CD14-positive monocyte (primary cell): ENCODE data around the gene TPRN. TPM values are rescaled to one million over a fixed set of nuclear protein-coding genes. Genes with fewer than 3 reads are reported as not detected.

Experiments used
- DNase-seq, 3 donors: peaks; one replicate each; pipeline ENCODE4 v3.0.0-alpha.2; 2011 to 2022
- H2AFZ ChIP-seq: 2 replicates; pipeline ENCODE4 v1.6.0; 2012; ENCODE audit warnings: mild to moderate bottlenecking, low read depth, low read length, inconsistent platforms; ENCODE audit not compliant: insufficient read depth, poor library complexity, severe bottlenecking
- H3K27ac ChIP-seq, 2 donors: 1 replicate in 1 of 2; 2 replicates in 1 of 2; pipeline ENCODE4 v1.5.1; 2012 to 2013; ENCODE audit warnings: low read length in 2 of 2, control low read depth in 1 of 2, inconsistent platforms in 1 of 2, low read depth in 1 of 2, mild to moderate bottlenecking in 1 of 2
- H3K27me3 ChIP-seq, 2 donors: one replicate each; pipeline versions ENCODE4 v1.6.0 to v1.6.1; 2011 to 2013; ENCODE audit warnings: low read length in 2 of 2; ENCODE audit not compliant: control insufficient read depth in 2 of 2, insufficient read depth in 2 of 2
- H3K36me3 ChIP-seq, 2 donors: replicated peaks in 1 of 2; 1 replicate in 1 of 2; 2 replicates in 1 of 2; pipeline versions ENCODE4 v1.5.1 to v1.6.1; 2012 to 2013; ENCODE audit warnings: low read length in 2 of 2, control low read depth in 1 of 2, inconsistent platforms in 1 of 2, mild to moderate bottlenecking in 1 of 2; ENCODE audit not compliant: insufficient read depth in 2 of 2, control insufficient read depth in 1 of 2
- H3K4me1 ChIP-seq, 2 donors: 1 replicate in 1 of 2; 2 replicates in 1 of 2; pipeline versions ENCODE4 v1.5.1 to v1.6.1; 2012 to 2013; ENCODE audit warnings: low read length in 2 of 2, control low read depth in 1 of 2, inconsistent platforms in 1 of 2, mild to moderate bottlenecking in 1 of 2, moderate library complexity in 1 of 2; ENCODE audit not compliant: insufficient read depth in 2 of 2, control insufficient read depth in 1 of 2
- H3K4me2 ChIP-seq: replicated peaks from 2 replicates; pipeline ENCODE3; 2012; ENCODE audit warnings: low read length, moderate library complexity, mild to moderate bottlenecking; ENCODE audit not compliant: poor library complexity, severe bottlenecking; ENCODE audit errors: extremely low read depth
- H3K4me3 ChIP-seq, 3 experiments: fragments of 200-600 bp in 1 of 3; sonication (generic) in 1 of 3; replicated peaks in 1 of 3; 1 replicate in 2 of 3; 2 replicates in 1 of 3; pipeline ENCODE4 v1.5.1; 2011 to 2013; ENCODE audit warnings: low read length in 3 of 3, mild to moderate bottlenecking in 3 of 3, control low read depth in 2 of 3, low read depth in 2 of 3, inconsistent platforms in 1 of 3, moderate library complexity in 1 of 3
- H3K79me2 ChIP-seq: 2 replicates; pipeline ENCODE4 v1.6.0; 2012; ENCODE audit warnings: mild to moderate bottlenecking, control low read depth, inconsistent platforms, low read length, moderate library complexity; ENCODE audit not compliant: insufficient read depth
- H3K9ac ChIP-seq: 2 replicates; pipeline ENCODE4 v1.6.0; 2017; ENCODE audit warnings: low read length, mild to moderate bottlenecking; ENCODE audit not compliant: insufficient read depth, poor library complexity, severe bottlenecking
- H3K9me3 ChIP-seq, 2 donors: replicated peaks in 1 of 2; 1 replicate in 1 of 2; 2 replicates in 1 of 2; pipeline versions ENCODE4 v1.5.1 to v1.6.1; 2012 to 2013; ENCODE audit warnings: low read length in 2 of 2, control low read depth in 1 of 2; ENCODE audit not compliant: control insufficient read depth in 1 of 2, insufficient read depth in 1 of 2
- H4K20me1 ChIP-seq: 2 replicates; pipeline ENCODE4 v1.6.0; 2012; ENCODE audit warnings: mild to moderate bottlenecking, low read length, control low read depth, moderate library complexity; ENCODE audit not compliant: insufficient read depth
- H3K27ac Mint-ChIP-seq, 7 donors: one replicate each; pipeline ENCODE4 v1.8.0; 2020; ENCODE audit warnings: mild to moderate bottlenecking in 7 of 7, mixed read lengths in 7 of 7, moderate library complexity in 6 of 7, inconsistent platforms in 2 of 7
- H3K27me3 Mint-ChIP-seq, 3 donors: one replicate each; pipeline ENCODE4 v1.8.0; 2021 to 2022; ENCODE audit warnings: low read depth in 3 of 3, mild to moderate bottlenecking in 3 of 3, mixed read lengths in 3 of 3, moderate library complexity in 3 of 3, inconsistent platforms in 1 of 3
- H3K36me3 Mint-ChIP-seq, 2 donors: one replicate each; pipeline ENCODE4 v1.8.0; 2020; ENCODE audit warnings: mixed read lengths in 2 of 2, inconsistent platforms in 1 of 2, mild to moderate bottlenecking in 1 of 2
- H3K4me1 Mint-ChIP-seq: one replicate; pipeline ENCODE4 v1.8.0; 2020; ENCODE audit warnings: mild to moderate bottlenecking, mixed read lengths
- H3K4me3 Mint-ChIP-seq, 2 donors: one replicate each; pipeline ENCODE4 v1.8.0; 2020; ENCODE audit warnings: mild to moderate bottlenecking in 2 of 2, mixed read lengths in 2 of 2, moderate library complexity in 1 of 2
- H3K9me3 Mint-ChIP-seq, 7 donors: one replicate each; pipeline ENCODE4 v1.8.0; 2020 to 2022; ENCODE audit warnings: mixed read lengths in 7 of 7, mild to moderate bottlenecking in 6 of 7, moderate library complexity in 6 of 7, inconsistent platforms in 2 of 7
- CTCF ChIP-seq: fragments of 200-600 bp; IDR thresholded peaks from one replicate; pipeline ENCODE4 v1.8.0; 2022; ENCODE audit warnings: antibody characterized with exemption, mild to moderate bottlenecking
- WGBS: methylation state at CpG from one replicate; pipeline ENCODE4 v1.1.5; 2013; ENCODE audit warnings: missing lambda C conversion rate; ENCODE audit not compliant: insufficient coverage; 5-methylcytosine and 5-hydroxymethylcytosine counted together
- intact Hi-C, 2 donors: fragments of 100-400 bp; cut with micrococcal nuclease; formaldehyde crosslinking; loops; one replicate each; pipeline versions ENCODE4 v1.15.0 to v1.15.1; 2023
- polyA plus RNA-seq, 3 donors: library from polyadenylated mRNA; depleted of rRNA in 1 of 3; unstranded in 2 of 3; stranded (reverse) in 1 of 3; fragments of 300-500 nt in 2 of 3; fragments of >200 nt in 1 of 3; fragmentation: Illumina TruSeq in 2 of 3; gene quantifications; 1 replicate in 2 of 3; 2 replicates in 1 of 3; pipeline ENCODE4 v1.2.3, GENCODE V29; 2012 to 2021

The TPRN gene
- polyA plus RNA-seq, 3 donors, result 0.30 to 4.6 (median 0.46) TPM

GRCh38 chr9:137216188-137216965 is 15.8 kb upstream of the TPRN start:
- peaks cover 5% of the 10 kb centered on the region for H3K4me1 Mint-ChIP-seq
- Histone ChIP-seq H3K9ac (no peak overlapping the region), H3K4me2 (no peak overlapping the region), H4K20me1 (no peaks in the 10 kb centered on the region), H2AFZ (no peak overlapping the region), H3K9me3 (no peaks in the 10 kb centered on the region), H3K36me3 (peaks cover 30 to 33% of the 10 kb centered on the region in 2 donors), H3K27ac (no peak overlapping the region), H3K4me1 (peaks cover 4 to 20% of the 10 kb centered on the region in 2 donors), H3K79me2 (no peaks in the 10 kb centered on the region), H3K27me3 (peaks cover 0 to 9% of the 10 kb centered on the region in 2 donors), H3K4me3 (no peak overlapping the region)
- no peak for TF ChIP-seq CTCF
- DNase-seq, result no peak
- intact Hi-C loops, result no loop called here
- peaks cover 3 to 10% (median 10%) of the 10 kb centered on the region in 3 donors for H3K27me3 Mint-ChIP-seq
- peaks cover 16 to 30% of the 10 kb centered on the region in 2 donors for H3K36me3 Mint-ChIP-seq
- no peak overlapping the region for H3K4me3 Mint-ChIP-seq
- no peak overlapping the region for H3K27ac Mint-ChIP-seq
- WGBS, result 97% methylated on average over 30 of the region's 30 CpGs
- no peaks in the 10 kb centered on the region for H3K9me3 Mint-ChIP-seq

DNA sequence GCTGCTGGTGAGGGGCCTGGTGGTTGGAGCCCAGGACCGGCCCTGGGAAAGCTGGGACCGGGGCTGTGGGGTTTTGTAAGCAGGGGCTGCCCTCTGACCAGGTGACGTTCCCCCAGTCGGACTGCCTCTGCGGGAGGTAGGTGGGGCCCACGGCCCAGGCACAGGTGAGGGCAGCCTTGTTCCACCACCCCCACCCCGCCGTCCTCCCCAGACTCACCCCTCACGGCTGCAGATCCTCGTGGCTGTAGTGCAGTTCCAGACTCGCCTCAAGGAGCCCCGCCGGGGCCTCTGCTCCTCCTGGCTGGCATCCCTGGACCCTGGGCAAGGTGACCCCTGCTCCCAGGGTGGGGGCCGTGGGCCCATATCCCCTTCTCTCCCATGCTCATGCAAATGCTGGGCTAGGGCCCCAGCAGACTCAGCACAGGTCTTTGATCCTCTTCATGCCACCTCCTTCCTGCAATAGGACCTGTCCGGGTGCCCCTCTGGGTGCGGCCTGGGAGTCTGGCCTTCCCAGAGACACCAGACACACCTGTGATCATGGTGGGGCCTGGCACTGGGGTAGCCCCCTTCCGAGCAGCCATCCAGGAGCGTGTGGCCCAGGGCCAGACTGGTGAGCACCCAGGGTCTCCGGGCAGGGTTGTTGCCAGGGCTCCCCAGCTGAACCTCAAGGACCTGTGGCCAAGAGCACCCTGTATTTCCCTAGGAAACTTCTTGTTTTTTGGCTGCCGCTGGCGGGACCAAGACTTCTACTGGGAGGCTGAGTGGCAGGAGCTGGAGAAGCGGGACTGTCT is 14.8 kb upstream of the TPRN start:
- H3K9ac ChIP-seq, result no peak overlapping the region
- intact Hi-C loops, result no loop called here
- no peaks in the 10 kb centered on the region for H3K9me3 ChIP-seq
- H3K79me2 ChIP-seq, result no peaks in the 10 kb centered on the region
- peaks cover 30 to 34% of the 10 kb centered on the region in 2 donors for H3K36me3 ChIP-seq
- TF ChIP-seq CTCF, result no peak
- Mint-ChIP-seq H3K9me3 (no peaks in the 10 kb centered on the region), H3K4me1 (peaks cover 5% of the 10 kb centered on the region), H3K27ac (no peak overlapping the region), H3K27me3 (peaks cover 3 to 4% (median 4%) of the 10 kb centered on the region in 3 donors), H3K4me3 (no peak overlapping the region), H3K36me3 (peaks cover 17 to 40% of the 10 kb centered on the region in 2 donors)
- no peaks in the 10 kb centered on the region for H4K20me1 ChIP-seq
- H2AFZ ChIP-seq, result no peak overlapping the region
- 97% methylated on average over 17 of the region's 22 CpGs for whole genome bisulfite sequencing
- H3K4me1 ChIP-seq, result peaks cover 4 to 19% of the 10 kb centered on the region in 2 donors
- H3K4me3 ChIP-seq, result no peak overlapping the region
- H3K27me3 ChIP-seq, result peaks cover 0 to under 1% of the 10 kb centered on the region in 2 donors
- no peak for DNase-seq
- H3K27ac ChIP-seq, result no peak overlapping the region
- H3K4me2 ChIP-seq, result no peak overlapping the region
